Stomach (tissue), 4 donors: Measurements from ENCODE around the gene UTP11.

Experiments
- POLR2AphosphoS5 ChIP-seq, 3 donors: sonication (generic); formaldehyde crosslinking; IDR thresholded peaks; one replicate each; pipeline ENCODE4 v1.6.1; 2016; ENCODE audit warnings: antibody characterized with exemption in 3 of 3
- TF ChIP-seq, protein P1 (sequence below), 7 experiments: fragments of 450-650 bp in 4 of 7; fragments of 200-600 bp in 3 of 7; sonication (generic) in 3 of 7; IDR thresholded peaks; one replicate each; pipeline ENCODE4 v1.5.1; 2016 to 2019; ENCODE audit warnings: antibody characterized with exemption in 7 of 7, control low read depth in 2 of 7, mild to moderate bottlenecking in 1 of 7

DNA sequence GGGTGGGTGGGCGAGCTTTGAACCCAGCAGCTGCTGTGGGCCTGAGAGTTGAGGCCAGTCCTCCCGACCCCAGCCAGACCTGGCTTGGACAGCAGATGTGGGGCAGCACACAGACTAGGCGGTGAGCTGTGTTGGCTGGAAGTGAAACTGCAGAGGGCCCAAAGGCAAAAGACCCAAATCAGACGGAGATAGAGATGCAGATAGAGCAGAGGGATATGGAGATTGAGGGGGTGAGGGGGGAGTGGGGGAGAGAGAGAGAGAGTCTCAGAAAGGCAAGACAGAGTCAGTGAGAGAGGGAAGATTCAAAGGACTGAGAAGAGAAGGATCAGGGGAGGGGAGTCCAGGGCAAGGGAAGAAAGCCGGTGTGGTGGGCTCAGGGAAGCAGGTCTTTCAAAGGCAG, 51.1 kb downstream of the UTP11 start:
- TF ChIP-seq, protein P1, sequence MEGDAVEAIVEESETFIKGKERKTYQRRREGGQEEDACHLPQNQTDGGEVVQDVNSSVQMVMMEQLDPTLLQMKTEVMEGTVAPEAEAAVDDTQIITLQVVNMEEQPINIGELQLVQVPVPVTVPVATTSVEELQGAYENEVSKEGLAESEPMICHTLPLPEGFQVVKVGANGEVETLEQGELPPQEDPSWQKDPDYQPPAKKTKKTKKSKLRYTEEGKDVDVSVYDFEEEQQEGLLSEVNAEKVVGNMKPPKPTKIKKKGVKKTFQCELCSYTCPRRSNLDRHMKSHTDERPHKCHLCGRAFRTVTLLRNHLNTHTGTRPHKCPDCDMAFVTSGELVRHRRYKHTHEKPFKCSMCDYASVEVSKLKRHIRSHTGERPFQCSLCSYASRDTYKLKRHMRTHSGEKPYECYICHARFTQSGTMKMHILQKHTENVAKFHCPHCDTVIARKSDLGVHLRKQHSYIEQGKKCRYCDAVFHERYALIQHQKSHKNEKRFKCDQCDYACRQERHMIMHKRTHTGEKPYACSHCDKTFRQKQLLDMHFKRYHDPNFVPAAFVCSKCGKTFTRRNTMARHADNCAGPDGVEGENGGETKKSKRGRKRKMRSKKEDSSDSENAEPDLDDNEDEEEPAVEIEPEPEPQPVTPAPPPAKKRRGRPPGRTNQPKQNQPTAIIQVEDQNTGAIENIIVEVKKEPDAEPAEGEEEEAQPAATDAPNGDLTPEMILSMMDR (IDR thresholded peaks at IDR 0.05) = no peak
- no peak for TF ChIP-seq POLR2AphosphoS5 (IDR thresholded peaks at IDR 0.05)
